ENCODE measurements around the gene GON7. TPM values are rescaled to one million over a fixed set of nuclear protein-coding genes. Genes with fewer than 3 reads are reported as not detected.

Gene GON7
- total RNA-seq, 4 donors from 2014 or later, result 9.2 to 15.2 (median 10.2) TPM

Other genes starting within 250 kb of the GON7 start
- gene ITPK1, start 91.1 kb downstream of the GON7 start, total RNA-seq, result 10 to 100 TPM; 14.2 to 34.5 (median 25.8) TPM
- gene MOAP1, start 22.2 kb downstream of the GON7 start, total RNA-seq, result 10 to 100 TPM in 2 of 4 donors, 1 to 10 TPM in 2; 4.9 to 28.8 (median 11.5) TPM
- 1 to 10 TPM; 1.4 to 6.5 (median 4.7) TPM for gene LYSET, start 21.7 kb downstream of the GON7 start, total RNA-seq
- gene UBR7, start 191 bp upstream of the GON7 start, total RNA-seq, result 10 to 100 TPM; 13.2 to 29.6 (median 19.9) TPM
- 10 to 100 TPM; 17.9 to 30.5 (median 20.9) TPM for gene BTBD7, start 126.0 kb upstream of the GON7 start, total RNA-seq
- gene COX8C, start 140.1 kb upstream of the GON7 start, total RNA-seq, result not detected
- gene UNC79, start 223.9 kb upstream of the GON7 start, total RNA-seq, result under 1 TPM in 1 of 4 donors, not detected in 3; under 0.01 TPM